ENCODE measurements around the gene IGF2BP1.
"Not testable (repeated sequence)": the region's sequence is repeated elsewhere in the genome, so short reads cannot be mapped to it uniquely, and the experiment has no call there.

The IGF2BP1 gene

GRCh38 chr17:48995974-48996721 is 1.0 kb upstream of the IGF2BP1 start:
- no peak for DNase-seq

DNA sequence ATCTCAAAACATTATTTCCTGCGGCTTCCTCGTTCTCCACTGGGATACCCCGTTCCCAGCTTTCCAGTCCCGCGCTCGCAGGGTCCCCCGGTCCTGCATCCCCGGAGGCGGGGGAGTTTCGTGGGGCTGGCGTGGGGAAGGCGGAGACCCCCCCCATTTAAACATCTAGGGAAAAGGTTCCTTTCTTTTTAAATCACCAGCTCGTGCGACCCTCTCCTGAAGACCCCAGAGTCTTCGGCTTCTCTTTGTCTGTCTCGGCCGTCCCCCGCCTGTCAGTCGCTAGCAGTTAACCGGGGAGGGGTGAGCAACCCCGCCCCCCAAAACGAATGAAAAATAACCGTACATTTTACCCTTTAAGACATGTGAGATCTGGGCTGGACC is 473 bp upstream of the IGF2BP1 start:
- no peak for DNase-seq

GRCh38 chr17:48997827-48998586 is 822 bp downstream of the IGF2BP1 start:
- DNase-seq = no peak

DNA sequence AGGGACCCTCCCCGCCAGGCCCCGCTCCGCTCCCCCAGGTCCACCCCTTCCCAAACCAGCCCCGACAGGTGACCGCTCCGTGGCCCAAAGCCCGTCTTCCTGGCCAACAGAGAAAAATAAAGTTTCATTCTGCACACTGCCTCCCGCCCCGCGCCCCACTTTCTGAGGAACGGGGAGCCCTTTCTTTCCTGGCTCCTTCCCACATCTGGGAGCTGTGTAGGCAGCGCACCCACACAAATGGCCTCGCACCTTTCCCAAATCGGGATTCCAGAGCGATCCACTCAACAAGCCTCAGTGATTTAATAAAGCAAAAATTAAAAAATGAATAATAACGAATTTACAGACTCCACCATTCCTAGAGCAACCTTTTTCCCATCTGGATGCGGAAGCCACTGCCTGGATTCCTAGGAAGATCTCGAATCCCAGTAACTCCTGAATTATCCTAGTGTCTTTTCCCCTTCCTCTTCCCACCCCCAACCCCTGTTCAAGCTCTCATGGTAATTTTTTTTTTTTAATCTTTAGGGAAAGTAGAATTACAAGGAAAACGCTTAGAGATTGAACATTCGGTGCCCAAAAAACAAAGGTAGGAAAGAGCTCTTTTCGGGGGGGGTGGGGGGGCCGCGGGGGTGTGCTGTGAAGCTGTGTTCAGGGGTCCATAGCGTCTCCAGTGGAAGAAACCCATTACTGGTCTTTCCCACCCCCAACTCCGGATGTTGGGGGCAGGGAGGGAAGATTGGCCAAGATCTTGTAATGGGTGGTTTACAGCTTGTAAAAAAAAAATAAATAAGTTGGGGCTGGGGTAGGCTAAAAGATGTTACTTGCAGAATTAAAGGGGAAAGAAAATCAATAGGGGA is 1.6 kb downstream of the IGF2BP1 start:
- DNase-seq = no peak

GRCh38 chr17:49000943-49001342 is 3.8 kb downstream of the IGF2BP1 start:
- DNase-seq = no peak

DNA sequence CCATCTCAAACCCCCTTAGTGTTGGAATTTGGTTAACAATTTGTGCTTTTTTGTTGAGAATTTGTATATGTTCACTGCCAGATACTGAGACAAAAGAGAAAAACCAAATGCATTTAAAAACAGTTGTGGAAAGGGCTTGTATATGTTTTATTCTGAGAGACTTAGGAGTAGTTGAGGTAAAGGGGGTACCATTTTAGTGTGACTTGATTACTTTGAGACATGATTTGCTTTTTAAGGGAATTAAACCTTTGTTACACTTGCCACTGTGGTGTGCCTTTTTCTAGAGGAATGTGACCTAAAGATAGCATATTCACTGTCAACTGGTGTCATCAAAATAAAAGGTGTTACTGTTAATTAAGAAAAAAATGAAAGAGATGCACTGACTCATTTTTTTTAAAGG is 4.5 kb downstream of the IGF2BP1 start:
- DNase-seq = no peak

DNA sequence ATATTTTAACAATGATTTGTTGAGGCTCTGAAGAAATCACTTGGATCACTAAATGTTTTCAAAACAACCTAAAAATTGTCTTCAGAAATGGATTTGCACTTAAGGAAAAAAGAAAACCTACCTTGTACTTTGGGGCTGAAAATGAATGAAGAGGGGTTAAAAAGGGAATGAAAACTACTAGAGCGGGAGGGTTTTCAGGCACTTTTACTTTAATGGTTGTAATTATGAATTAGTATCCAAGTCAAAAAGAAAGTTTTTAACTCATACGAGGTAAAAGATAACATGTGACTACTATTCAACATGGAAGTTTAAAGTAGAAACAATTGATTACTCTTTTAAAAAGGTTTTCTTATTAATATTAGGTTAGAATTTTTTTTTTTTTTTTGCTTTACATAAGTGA is 5.1 kb downstream of the IGF2BP1 start:
- DNase-seq = no peak

- no peak for DNase-seq
Measured at GRCh38 chr17:49002766-49003165, 5.6 kb downstream of the IGF2BP1 start.

DNA sequence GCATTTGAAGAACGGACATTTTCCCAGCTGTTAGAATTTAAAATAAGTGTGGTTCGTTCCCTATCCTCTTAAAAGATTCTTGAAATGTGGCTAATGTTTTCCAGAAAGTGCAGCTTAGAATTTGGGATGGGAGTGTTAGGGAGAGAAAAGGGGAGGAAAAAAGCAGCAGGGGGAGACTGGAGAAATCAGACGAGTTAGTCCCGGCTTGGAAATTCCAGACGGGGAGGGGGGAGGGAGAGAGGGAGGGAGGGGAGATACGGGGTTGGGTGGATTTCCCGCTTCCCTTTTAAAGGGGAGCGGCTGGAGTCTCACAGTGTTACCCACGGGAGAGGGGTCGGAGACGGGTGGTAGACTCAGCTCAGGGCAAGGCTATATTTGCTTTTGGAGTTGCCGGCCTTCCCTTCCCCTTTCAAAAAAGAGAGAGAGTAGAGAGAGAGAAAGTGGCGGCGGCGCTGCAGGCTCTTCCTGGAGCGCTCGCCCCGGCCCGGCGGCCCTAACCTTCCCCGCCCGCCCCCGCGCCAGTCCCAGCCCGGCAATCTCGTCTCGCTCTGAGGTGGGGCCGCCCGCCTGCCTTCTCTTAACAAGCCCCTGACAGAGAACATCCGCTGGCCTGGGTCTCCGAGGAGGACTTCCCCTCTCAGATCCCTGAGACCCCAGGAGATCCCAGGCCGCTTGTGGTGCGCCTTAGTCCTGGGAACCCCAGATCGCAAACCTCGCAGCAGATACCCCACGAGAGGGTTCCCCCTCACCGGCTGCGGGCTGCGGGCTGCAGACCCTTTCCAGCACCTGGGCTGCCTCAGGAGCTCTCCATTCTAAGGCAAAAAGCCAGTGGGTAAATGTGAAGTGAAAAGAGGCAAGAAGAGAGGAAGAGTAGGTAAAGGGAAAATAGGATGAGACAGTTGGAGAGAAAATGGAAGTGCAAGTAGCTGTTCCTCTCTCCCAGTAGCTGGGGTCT is 6.6 kb downstream of the IGF2BP1 start:
- no peak for DNase-seq

GRCh38 chr17:49005140-49005539 is 8.0 kb downstream of the IGF2BP1 start:
- no peak for DNase-seq

GRCh38 chr17:49008908-49009307 is 11.7 kb downstream of the IGF2BP1 start:
- DNase-seq = not testable (repeated sequence)

GRCh38 chr17:49012769-49013255 is 15.6 kb downstream of the IGF2BP1 start:
- no peak for DNase-seq

GRCh38 chr17:49013311-49014213 is 16.4 kb downstream of the IGF2BP1 start:
- no peak for DNase-seq

DNA sequence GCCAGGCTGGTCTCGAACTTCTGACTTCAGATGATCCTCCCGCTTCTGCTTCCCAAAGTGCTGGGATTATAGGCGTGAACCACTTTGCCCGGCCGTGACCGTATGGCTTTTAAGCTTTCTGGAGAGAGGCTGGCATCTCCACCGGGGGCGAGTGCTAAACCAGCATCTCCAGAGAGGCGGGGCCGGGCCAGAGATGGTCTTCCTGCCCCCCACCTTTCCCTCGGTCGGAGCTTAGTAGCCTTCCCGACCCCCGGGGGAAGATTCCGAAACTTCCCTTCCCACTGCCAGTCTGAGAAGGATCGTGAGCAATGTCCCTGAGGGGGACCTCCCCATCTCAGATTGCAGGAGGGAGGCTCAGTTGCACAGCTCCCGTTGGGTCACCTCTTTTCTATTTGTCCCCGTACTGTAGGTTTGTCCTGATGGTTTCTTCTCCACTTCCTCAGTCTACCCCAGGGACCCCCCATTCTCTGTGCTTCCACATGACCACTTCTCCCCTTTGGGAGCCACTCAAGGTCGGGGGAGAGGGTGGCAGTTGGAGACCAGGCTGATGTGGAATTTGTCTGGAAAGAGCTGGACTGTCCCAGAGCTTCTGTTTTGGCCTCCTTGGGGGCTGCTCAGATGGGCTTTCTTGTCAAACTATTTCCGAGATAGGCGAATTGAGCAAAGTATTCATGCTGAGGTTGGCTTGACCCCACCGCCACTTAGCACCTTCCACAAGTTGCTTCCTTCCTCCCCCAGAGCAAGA is 18.2 kb downstream of the IGF2BP1 start:
- no peak for DNase-seq

- DNase-seq = no peak
Measured at GRCh38 chr17:49015924-49016774, 19.0 kb downstream of the IGF2BP1 start.

DNA sequence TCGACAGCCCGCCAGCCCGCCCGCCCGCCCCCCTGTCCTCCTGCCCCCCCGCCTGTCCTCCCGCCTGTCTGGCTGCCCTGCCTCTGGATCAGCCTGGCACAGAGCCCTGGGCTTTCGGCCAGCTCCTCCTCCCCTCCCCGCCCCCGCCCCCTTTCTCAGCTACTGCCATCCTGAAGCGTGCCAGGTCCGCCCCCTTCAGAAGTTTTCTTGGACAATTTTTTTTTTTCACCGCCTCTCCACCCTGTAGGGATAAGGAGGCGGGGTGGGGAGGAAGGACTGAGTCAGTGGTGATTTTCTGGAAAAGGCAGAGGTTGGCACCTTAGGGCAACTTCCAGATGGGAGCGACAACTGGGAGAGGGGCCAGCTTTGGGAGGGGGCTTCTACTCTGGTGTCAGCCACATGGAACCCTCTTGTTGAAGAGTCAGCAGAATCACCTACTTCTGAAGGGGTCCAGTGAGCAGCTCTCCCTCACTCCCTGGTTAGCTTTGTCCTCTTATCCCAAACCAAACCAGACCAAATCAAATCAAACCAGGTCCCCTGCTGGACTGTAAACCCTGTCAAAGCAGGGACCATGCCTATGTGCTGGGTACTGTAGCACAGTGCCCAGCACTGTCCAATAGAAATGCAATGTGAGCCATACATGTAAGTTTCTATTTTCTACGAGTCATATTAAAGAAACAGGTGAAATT is 19.7 kb downstream of the IGF2BP1 start:
- no peak for DNase-seq

- DNase-seq = no peak
Measured at GRCh38 chr17:49018116-49018612, 21.0 kb downstream of the IGF2BP1 start.

DNA sequence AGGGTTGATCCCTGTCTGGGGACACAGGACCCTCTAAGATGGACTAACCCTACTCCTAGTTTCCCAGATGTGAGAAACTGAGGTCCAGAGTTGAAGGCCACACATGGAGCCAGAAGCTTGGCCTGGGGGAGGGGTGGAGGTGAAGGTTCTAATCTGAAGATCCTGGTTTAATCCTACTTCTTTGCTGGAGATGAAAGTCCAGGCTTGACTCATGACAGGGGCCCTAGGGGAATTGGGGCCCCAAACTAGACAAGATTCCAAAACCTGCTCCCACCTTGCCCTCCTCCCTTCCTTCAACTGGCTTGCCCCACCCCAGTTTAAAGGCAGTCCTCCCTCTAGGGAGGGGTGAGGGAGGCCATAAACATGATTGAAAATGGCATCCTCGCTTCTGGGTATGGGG is 21.6 kb downstream of the IGF2BP1 start:
- no peak for DNase-seq

Measured in bone marrow (tissue), 2 donors.